Activated CD4-positive, alpha-beta T cell treated with anti-CD3 and anti-CD28 coated beads, Interleukin-2, amount 50 U/mL, for 16 hours (primary cell): ENCODE data around the gene CADM1.

ENCODE experiments used
- DNase-seq: peaks from one replicate; pipeline ENCODE4 v3.0.0-alpha.2; 2020

The CADM1 gene

GRCh38 chr11:115167456-115167855 lies 336.8 kb downstream of the CADM1 start:
- no peak for DNase-seq

GRCh38 chr11:115166820-115167219 lies 337.4 kb downstream of the CADM1 start:
- DNase-seq, result no peak

- no peak for DNase-seq
These were observed 339.4 kb downstream of the CADM1 start for GRCh38 chr11:115164774-115165173.

GRCh38 chr11:115162919-115163318 lies 341.3 kb downstream of the CADM1 start:
- DNase-seq, result no peak

- DNase-seq, result no peak
These were observed 342.3 kb downstream of the CADM1 start for GRCh38 chr11:115161876-115162275.

GRCh38 chr11:115159207-115159606 lies 345.0 kb downstream of the CADM1 start:
- DNase-seq, result no peak

- no peak for DNase-seq
These were observed 346.2 kb downstream of the CADM1 start for GRCh38 chr11:115158053-115158452.

- no peak for DNase-seq
These were observed 347.0 kb downstream of the CADM1 start for GRCh38 chr11:115157247-115157646.

- DNase-seq, result no peak
These were observed 348.2 kb downstream of the CADM1 start for GRCh38 chr11:115155978-115156377.

GRCh38 chr11:115155320-115155719 lies 348.9 kb downstream of the CADM1 start:
- no peak for DNase-seq

- no peak for DNase-seq
These were observed 349.9 kb downstream of the CADM1 start for GRCh38 chr11:115154355-115154736.

- DNase-seq, result no peak
These were observed 350.4 kb downstream of the CADM1 start for GRCh38 chr11:115153731-115154354.

GRCh38 chr11:115153135-115153534 lies 351.1 kb downstream of the CADM1 start:
- no peak for DNase-seq

GRCh38 chr11:115151010-115151409 lies 353.2 kb downstream of the CADM1 start:
- no peak for DNase-seq

GRCh38 chr11:115148691-115149090 lies 355.5 kb downstream of the CADM1 start:
- DNase-seq, result no peak

- no peak for DNase-seq
These were observed 356.1 kb downstream of the CADM1 start for GRCh38 chr11:115148101-115148500.

- DNase-seq, result no peak
These were observed 356.9 kb downstream of the CADM1 start for GRCh38 chr11:115147243-115147807.

GRCh38 chr11:115146425-115146824 lies 357.8 kb downstream of the CADM1 start:
- no peak for DNase-seq

- DNase-seq, result no peak
These were observed 358.9 kb downstream of the CADM1 start for GRCh38 chr11:115145324-115145723.

- no peak for DNase-seq
These were observed 359.3 kb downstream of the CADM1 start for GRCh38 chr11:115144914-115145313.

GRCh38 chr11:115144014-115144413 lies 360.2 kb downstream of the CADM1 start:
- DNase-seq, result no peak

GRCh38 chr11:115141231-115142114 lies 362.7 kb downstream of the CADM1 start:
- DNase-seq, result no peak

GRCh38 chr11:115135936-115136335 lies 368.3 kb downstream of the CADM1 start:
- no peak for DNase-seq

- no peak for DNase-seq
These were observed 369.3 kb downstream of the CADM1 start for GRCh38 chr11:115134926-115135325.
